Transverse colon (tissue), 4 donors: Measurements from ENCODE around the gene ARHGEF7. TPM values are rescaled to one million over a fixed set of nuclear protein-coding genes. Genes with fewer than 3 reads are reported as not detected.

Experiments
- DNase-seq: peaks from one replicate; pipeline ENCODE4 v3.0.0-alpha.2; 2019
- H3K27ac ChIP-seq, 4 donors: fragments of 200-600 bp; sonication (generic); 2 replicates each; pipeline ENCODE4 v1.5.1; 2016 to 2018; ENCODE audit warnings: inconsistent platforms in 4 of 4
- H3K27me3 ChIP-seq: fragments of 200-600 bp; sonication (generic); 2 replicates; pipeline ENCODE4 v1.5.1; 2017; ENCODE audit warnings: inconsistent platforms
- H3K36me3 ChIP-seq, 4 donors: fragments of 200-600 bp; sonication (generic); 2 replicates each; pipeline ENCODE4 v1.5.1; 2017 to 2019; ENCODE audit warnings: inconsistent platforms in 4 of 4
- H3K4me1 ChIP-seq, 4 donors: fragments of 200-600 bp; sonication (generic); 2 replicates each; pipeline ENCODE4 v1.5.1; 2017 to 2020; ENCODE audit warnings: inconsistent platforms in 4 of 4
- H3K4me3 ChIP-seq, 4 donors: fragments of 200-600 bp; sonication (generic); 1 replicate in 1 of 4; 2 replicates in 3 of 4; pipeline versions ENCODE4 v1.5.1 to v1.6.1; 2017 to 2019; ENCODE audit warnings: inconsistent platforms in 4 of 4
- H3K9me3 ChIP-seq, 2 donors: fragments of 200-600 bp; sonication (generic); 2 replicates each; pipeline ENCODE4 v1.5.1; 2017 to 2019; ENCODE audit warnings: inconsistent platforms in 2 of 2
- CTCF ChIP-seq, 5 experiments: fragments of 200-600 bp in 3 of 5; fragments of 450-650 bp in 2 of 5; sonication (generic) in 3 of 5; IDR thresholded peaks; 1 replicate in 2 of 5; 2 replicates in 3 of 5; pipeline ENCODE4 v1.5.1; 2016 to 2017; ENCODE audit warnings: antibody characterized with exemption in 5 of 5, inconsistent platforms in 3 of 5, mild to moderate bottlenecking in 2 of 5, moderate library complexity in 1 of 5
- EP300 ChIP-seq: sonication (generic); formaldehyde crosslinking; IDR thresholded peaks from one replicate; pipeline ENCODE4 v1.6.1; 2017; ENCODE audit warnings: antibody characterized with exemption, low read depth
- POLR2A ChIP-seq: fragments of 450-650 bp; IDR thresholded peaks from one replicate; pipeline ENCODE4 v1.6.1; 2016; ENCODE audit warnings: antibody characterized with exemption, mild to moderate bottlenecking, moderate library complexity
- POLR2AphosphoS5 ChIP-seq, 3 donors: sonication (generic); formaldehyde crosslinking; IDR thresholded peaks; one replicate each; pipeline ENCODE4 v1.6.1; 2016; ENCODE audit warnings: antibody characterized with exemption in 3 of 3
- WGBS, 2 donors: methylation state at CpG; one replicate each; pipeline ENCODE4 v1.1.5; 2018; ENCODE audit warnings: low coverage in 1 of 2; 5-methylcytosine and 5-hydroxymethylcytosine counted together
- in situ Hi-C, 4 donors: fragments of 200-750 bp; cut with MboI; loops; one replicate each; pipeline versions ENCODE4 v1.15.0 to v1.15.1; 2017; ENCODE audit warnings: low sequenced_read_pairs in 3 of 4, low pct_ligation_motif_present in 1 of 4, low pct_unique_long_range_greater_than_20kb in 1 of 4
- intact Hi-C: fragments of 100-400 bp; cut with DNase I; formaldehyde crosslinking; loops from one replicate; pipeline ENCODE4 v1.15.1; 2023; ENCODE audit warnings: low total_unique reads
- total RNA-seq, 4 donors: library from RNA; depleted of rRNA; stranded (reverse); fragments of >200 nt; gene quantifications; one replicate each; pipeline ENCODE4 v1.1.0, GENCODE V29; 2016

The ARHGEF7 gene
- total RNA-seq, 4 donors from 2014 or later = 62.3 to 104 (median 75.6) TPM

- intact Hi-C loops (no loop called here), in situ Hi-C loops (no loop called here)
- Histone ChIP-seq H3K27ac (no peak overlapping the region), H3K9me3 (no peaks in the 10 kb centered on the region), H3K27me3 (no peaks in the 10 kb centered on the region), H3K4me3 (no peak overlapping the region), H3K36me3 (no peaks in the 10 kb centered on the region), H3K4me1 (no peaks in the 10 kb centered on the region)
- TF ChIP-seq CTCF (IDR thresholded peaks at IDR 0.05) (no peak), POLR2A (no peak), POLR2AphosphoS5 (IDR thresholded peaks at IDR 0.05) (no peak), EP300 (no peak)
- DNase-seq = no peak
- 85 to 100% methylated on average over 2 of the region's 2 CpGs for WGBS, 2 donors
Observed at GRCh38 chr13:111353508-111353907, 238.4 kb downstream of the ARHGEF7 start.

GRCh38 chr13:111354789-111355188 is 239.7 kb downstream of the ARHGEF7 start:
- 43 to 80% methylated on average over 1 to 7 of the region's 7 CpGs for WGBS, 2 donors
- no peaks in the 10 kb centered on the region for H3K36me3 ChIP-seq
- no peaks in the 10 kb centered on the region for H3K4me1 ChIP-seq
- no peak for DNase-seq
- in situ Hi-C loops = no loop called here
- TF ChIP-seq EP300 (no peak), CTCF (IDR thresholded peaks at IDR 0.05) (no peak), POLR2AphosphoS5 (IDR thresholded peaks at IDR 0.05) (no peak)
- H3K4me3 ChIP-seq = no peak overlapping the region
- H3K9me3 ChIP-seq = no peaks in the 10 kb centered on the region
- H3K27ac ChIP-seq = no peak overlapping the region
- intact Hi-C loops = no loop called here
- peaks cover 6% of the 10 kb centered on the region for H3K27me3 ChIP-seq

Other genes with a start within 250 kb of the ARHGEF7 start
- 100 to 1,000 TPM; 124 to 286 (median 188) TPM for gene ANKRD10, start 200.2 kb upstream of the ARHGEF7 start, total RNA-seq
- gene TEX29, start 205.3 kb downstream of the ARHGEF7 start, total RNA-seq = not detected